ENCODE measurements around the gene RECQL5.

Gene RECQL5

DNA sequence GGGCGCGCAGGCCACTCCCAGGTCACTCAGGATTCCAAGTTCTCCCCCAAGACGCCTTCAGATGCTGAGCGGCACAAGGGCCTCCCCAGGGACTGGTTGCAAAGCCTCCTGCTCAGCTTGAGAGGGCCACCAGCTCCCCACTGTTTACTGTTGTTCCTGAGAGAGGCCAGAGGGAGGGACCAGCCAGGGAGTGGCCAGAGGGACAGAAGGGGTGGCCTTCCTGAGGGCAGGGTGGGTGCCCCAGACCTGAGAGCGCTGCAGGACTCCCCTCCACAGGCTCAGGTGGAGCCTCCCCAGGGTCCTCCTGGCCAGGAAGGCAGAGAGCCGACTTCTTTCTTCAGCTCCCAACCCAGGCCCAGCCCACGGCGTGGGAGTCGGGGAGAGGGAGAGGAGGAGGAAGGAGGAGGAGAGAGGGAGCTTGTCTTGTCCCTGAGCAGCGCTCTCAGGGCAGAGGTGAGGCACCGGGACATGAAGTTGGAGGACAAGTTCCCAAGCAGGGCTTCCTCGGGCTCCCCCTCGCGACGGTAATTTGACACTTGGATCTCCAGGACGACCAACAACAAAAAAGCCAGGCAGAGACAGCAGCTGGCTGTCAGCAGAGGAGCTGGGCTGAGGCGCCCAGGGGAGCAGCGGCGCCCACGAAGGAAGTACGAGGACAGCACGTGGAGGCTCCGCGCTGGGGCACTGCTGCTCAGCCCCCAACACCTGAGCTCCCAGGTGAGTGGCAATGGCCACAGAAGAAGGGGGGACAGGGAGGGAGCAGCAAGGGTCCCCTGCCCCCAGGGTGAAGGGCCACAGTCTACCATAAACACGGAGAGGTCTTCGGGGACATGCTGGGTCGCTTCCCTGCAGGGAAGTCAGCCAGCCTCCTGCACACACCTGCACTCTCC, 33.2 kb downstream of the RECQL5 start:
- no peak for DNase-seq (ENCODE audit: low read depth in 2 of 2)

DNA sequence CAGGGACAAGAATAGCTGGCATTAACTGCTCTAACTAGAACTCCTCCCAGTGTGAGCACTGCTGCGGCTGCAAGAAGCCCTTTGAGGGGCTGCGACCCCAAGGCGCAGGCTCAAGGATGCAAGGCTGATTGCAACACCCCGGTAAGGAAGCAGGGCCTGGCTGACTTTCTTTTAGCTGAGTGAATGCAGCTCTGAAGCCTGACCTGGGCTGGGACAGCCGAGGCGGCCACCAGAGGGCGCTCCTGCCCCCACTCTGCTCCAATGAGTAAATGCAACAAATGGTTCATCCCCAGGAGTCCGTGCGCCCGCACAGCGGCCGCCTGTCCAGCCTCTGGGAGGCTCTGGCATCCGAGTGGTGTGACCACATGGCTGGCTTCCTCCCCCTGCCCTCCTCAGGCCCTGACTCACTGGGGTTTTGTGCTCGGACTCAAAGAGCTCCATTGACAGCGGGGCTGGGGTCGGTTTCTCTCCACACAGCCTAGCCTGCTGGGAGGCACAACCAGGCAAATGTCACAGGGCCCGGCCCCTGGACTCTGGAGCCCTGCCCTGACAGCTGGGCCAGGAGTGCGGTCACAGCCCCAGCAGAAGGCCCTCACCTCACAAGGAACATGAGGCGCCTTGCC, 34.0 kb downstream of the RECQL5 start, which contains the start of gene SMIM5:
TSS of gene SMIM5 (plus strand) at position 572 of the 623 bp plus-strand sequence. CDS start 6,768 bp downstream, outside the sequence.
- peak; percentile 58 to 70 for DNase-seq (ENCODE audit: low read depth in 2 of 2)

DNA sequence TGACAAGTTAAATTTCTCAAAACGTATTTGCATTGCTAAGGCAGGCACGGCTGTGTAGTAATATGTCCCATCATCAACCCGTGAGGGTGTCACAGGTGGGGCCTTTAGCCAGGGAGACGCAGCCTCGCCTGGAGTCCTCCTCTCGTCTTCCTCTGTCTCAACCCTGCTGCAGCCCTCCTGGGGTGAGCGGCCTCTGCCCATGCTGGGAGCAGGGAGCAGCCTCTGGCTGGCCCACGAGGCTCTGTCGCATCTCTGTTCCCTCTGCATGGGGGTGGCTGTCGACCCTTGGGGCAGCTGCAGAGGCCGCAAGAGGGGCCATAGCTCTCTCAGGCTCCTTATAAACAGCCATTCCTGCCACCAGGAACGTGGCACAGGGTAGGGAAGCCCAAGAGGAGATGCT, 34.5 kb downstream of the RECQL5 start:
- no peak for DNase-seq (ENCODE audit: low read depth in 2 of 2)

DNA sequence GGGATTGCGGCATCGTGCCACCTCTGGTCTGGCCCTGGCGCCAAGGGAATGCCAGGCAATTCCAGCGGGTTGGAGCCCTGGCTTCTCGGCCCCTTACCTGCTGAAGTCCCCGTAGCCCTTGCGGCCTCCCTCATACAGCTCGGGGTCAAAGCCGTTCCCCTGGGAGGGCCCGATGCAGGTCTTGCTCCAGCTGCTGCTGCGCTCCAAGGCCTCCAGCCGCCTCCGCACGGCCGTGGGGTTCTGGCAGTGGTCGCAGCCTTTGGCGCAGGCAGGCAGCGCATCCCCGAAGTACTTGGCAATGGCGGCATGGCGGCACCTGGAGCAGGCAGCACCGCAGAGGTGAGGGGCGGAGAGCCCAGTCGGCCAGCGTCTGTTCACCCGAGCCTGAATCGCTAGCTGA, 35.6 kb downstream of the RECQL5 start:
- DNase-seq (ENCODE audit: low read depth in 2 of 2) = no peak

DNA sequence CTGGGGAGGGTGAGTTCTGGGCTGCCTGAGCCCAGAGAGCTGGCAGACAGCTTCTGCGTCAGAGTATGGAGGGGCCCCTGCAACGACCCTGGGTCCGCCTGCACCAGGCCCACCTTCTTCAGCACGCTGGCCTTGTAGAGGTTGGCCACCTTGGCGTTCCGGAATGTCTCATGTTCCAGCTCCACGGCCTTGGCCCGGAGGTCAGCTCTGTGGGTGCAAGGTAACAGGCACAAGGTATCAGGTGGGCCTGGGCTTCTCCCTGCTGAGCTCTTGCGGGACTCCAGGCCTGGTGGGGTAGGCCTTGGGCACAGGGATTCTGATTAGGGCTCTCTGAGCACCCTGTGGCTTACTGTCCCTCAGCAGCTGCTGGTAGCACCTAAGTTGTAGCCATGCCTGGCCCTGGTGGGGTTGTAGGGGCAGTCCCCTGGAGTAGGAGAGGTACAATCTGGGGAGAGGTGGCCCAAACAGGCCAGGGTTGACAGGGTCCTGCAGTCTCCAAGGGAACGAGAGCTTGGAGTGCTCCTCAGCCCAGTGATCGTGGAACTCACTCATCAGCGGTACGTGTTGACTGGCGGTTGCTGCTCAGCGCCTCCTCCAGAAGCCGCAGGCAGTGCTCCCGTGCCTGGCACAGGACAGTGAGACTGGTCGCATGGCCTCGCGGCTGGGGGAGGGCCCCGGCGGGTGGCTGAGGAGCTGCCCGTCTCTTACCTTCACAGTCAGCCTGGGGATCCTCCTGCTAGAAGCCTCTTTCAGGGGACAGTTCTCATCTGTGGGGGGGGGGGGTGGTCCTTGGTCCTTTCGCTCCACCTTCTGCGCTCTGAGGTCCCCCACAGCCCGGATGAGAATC, 36.7 kb downstream of the RECQL5 start:
- no peak for DNase-seq (ENCODE audit: low read depth in 2 of 2)

DNA sequence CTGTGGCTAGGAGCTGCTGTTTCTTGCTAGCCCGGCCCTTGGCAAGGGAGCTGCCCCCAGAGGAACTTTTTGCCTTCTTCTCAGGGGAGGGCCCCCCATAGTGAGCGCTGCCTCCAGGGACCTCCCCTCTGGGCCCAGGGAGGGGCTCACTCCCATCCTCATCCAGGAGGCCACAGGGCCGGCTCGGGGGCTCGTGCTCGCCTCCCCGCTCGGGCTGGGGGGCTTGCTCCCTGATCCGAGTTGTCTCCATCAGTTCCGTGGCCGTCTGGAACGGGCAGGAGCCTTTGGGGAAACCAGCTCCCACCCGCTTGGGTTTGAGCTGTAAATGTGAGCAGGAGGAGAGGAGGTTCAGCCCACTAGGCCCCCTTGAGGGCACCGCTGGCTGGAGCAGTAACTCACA, 37.8 kb downstream of the RECQL5 start:
- no peak for DNase-seq (ENCODE audit: low read depth in 2 of 2)

DNA sequence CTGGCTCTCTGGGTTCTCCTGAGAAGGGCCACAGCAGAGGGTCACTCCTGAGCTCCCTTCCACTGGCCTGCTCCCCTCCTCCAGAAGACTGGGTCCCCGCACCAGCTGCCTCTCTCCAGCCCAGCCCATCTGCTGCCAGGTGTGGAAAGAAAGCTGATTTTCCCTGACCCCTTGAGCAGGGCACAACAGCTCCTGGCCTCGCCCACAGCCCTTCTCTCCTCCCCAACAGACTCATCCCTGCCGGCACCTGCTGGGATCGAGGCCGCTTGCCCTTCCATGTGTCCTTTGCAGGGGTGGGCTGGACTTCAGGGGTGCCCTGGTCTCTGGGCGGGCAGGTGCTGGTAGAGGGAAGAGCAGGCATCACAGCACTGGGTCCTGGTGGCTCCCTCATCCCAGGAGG, 38.5 kb downstream of the RECQL5 start:
- DNase-seq (ENCODE audit: low read depth in 2 of 2) = no peak

DNA sequence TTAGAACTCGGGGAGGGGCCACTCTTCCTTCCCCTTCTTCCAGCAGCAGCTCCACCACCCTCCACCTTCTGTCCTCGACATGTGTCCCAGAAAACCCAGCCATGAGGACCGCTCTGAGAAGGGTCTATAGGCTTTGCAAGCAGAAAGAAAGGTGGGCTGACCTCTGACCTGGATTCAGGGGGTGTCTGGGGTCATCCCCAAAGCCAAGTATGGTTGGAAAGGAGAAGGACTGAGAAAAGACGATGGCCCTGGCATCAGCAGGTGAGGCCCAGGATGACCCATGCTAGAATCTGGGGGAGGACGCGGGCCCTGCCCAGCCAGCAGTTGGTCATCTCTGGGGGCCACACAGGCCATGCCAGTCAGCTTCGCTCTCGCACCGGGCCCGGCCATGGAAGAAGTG, 39.9 kb downstream of the RECQL5 start:
- no peak for DNase-seq (ENCODE audit: low read depth in 2 of 2)

DNA sequence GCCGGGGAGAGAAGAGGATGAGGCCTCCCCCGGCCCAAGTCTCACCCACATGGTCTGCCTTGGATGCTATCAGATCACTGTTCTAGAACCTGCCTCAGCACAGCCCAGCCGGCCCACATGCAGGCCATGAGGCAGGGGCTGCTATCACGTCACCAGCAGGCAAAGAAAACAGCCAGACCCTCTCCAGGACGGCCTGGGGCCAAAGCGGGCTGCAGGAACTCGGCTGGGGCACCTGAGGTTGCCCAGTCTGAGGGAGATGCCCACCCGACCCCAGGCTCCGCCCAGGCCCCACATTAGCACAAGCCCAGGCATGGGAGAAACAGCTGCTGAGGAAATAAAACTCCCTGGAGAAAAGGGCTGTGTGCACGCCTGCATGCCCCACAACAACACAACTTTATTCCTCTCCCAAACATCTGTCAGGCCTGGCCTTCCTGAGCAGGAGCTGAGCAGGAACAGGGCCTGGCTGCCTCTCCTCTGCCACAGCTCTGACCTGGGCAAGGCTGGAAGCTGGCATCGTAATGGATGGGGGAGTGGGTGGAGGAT, 40.4 kb downstream of the RECQL5 start:
- DNase-seq (ENCODE audit: low read depth in 2 of 2) = no peak

DNA sequence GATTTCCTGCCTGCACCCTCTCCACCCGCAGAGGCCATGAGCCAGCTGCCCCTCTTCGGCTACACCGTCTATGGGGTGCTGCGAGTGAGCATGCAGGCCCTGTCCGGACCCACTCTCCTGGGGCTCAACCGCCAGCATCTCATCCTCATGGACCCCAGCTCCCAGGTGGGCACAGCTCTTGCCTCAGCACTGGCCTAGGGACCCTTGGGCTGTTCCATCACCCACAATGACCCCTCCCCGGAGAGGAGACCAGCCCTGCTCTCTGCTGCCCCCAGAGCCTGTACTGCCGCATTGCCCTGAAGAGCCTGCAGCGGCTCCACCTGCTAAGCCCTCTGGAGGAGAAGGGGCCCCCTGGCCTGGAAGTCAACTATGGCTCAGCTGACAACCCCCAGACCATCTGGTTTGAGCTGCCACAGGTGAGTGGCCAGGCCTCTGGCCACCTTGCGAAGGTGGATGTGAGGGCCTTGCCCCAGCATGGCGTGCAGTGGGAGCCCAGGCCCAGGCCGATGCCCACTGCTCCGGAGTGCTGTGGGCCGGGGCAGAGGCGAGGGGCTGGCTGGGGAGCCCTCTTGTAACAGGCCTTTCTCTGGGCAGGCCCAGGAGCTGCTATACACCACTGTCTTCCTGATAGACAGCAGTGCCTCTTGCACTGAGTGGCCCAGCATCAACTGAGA, 41.0 kb downstream of the RECQL5 start:
- no peak for DNase-seq (ENCODE audit: low read depth in 2 of 2)

DNA sequence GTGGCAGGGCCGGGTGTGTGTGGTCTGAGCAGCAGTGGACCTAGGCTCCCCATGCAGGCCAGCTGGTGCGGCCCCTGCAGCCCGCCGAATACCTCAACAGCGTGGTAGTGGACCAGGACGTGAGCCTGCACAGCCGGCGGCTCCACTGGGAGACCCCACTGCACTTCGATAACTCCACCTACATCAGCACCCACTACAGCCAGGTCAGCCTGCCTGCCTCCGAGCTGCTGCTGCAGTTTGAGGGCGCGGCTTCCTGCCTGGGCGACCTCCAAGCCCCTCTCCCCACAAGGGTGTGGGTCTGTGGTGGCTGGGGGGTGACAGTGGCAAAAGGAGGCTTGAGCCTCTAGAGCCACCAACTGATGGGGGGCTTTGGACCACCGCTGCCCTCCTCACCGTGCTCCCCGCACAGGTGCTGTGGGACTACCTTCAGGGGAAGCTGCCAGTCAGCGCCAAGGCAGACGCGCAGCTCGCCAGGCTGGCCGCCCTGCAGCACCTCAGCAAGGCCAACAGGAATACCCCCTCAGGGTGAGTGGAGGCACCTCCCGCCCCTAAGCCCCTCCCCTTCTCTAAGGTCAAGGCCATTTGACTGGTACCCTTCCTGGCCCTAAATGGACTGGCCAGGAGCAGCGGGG, 42.1 kb downstream of the RECQL5 start:
- no peak for DNase-seq (ENCODE audit: low read depth in 2 of 2)

DNA sequence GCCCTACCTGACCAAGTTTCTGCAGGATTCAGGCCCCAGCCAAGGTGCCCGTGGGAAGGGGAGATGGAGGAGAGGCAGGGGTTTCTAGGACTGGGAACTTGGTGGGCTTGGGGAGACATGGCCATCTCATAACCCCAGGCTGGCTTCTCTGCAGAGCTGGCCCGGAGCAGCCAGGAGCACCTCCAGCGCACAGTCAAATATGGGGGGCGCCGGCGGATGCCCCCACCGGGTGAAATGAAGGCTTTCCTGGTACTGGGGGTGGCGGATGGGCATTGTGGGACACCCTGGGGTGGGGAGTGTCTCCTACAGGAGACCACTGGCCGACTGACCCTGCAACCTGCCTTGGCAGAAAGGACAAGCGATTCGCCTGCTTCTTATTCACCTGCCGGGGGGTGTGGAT, 42.9 kb downstream of the RECQL5 start:
- DNase-seq (ENCODE audit: low read depth in 2 of 2) = no peak

DNA sequence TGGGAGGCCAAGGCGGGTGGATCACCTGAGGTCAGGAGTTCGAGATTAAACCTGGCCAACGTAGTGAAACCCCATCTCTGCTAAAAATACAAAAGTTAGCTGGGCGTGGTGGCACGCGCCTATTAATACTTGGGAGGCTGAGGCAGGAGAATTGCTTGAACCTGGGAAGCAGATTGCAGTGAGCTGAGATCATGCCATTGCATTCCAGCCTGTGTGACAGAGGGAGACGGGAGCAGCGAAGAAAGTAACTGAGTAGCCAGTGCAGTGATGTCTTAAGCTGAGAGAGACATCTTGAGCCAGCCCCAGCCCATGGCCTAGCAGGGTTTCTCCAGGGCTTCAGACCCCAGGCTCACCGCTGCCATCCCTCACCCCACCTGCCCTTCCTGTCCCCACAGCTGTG, 43.6 kb downstream of the RECQL5 start:
- no peak for DNase-seq (ENCODE audit: low read depth in 2 of 2)

DNA sequence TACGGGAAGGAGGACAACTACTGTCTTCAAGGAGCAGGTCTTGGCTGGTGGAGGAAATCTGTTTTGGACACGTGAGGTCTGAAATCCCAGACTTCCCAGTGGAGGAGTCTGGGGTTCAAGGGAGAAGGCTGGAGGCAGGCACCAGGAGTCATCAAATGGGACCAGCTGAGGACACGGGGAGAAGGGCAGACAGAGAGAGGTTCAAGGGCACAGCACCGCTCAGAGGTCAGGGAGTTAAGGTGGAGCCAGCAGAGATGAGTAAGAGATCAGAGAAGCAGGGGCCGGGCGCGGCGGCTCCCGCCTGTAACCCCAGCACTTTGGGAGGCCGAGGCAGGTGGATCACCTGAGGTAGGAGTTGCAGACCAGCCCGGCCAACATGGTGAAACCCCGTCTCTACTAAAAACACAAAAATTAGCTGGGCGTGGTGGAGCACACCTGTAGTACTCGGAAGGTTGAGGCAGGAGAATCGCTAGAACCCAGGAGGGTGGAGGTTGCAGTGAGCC, 44.1 kb downstream of the RECQL5 start:
- DNase-seq (ENCODE audit: low read depth in 2 of 2) = no peak

DNA sequence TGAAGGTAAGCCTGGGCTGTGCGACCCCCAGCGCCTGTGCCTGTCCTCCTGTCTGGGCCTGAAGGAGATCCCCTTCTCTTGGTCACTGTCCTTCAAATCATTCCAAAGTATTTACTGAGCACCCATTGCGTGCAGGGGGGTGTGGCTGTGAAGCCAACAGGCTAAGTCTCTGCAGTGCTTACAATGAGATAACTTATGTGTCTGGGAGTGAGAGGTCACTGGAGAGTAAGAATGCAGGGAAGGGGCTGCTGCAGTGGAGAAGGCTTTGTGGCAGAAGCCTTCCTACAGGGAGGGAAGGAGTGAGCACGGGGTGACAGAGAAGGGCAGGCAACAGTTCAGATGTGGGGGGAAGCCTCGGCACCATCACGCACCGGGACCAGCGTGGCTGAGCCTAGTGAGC, 44.9 kb downstream of the RECQL5 start:
- DNase-seq (ENCODE audit: low read depth in 2 of 2) = no peak

DNA sequence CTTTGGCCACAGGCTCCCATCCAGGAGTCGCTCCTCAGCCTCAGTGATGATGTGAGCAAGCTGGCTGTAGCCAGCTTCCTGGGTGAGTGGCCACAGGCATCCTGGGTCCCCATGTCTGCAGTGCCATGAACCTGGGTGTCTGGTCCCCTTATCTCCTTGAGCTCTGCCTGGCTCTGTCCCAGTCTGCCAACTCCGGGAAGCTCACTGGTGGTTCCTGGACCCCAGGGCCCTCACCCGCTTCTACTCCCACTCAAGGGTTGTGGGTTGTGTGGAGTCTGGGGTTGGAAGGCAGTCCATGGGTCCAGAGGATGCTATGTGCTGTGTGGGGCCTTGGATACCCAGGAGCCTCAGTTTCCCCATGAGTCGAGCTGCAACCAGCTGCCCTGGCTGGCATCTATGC, 45.5 kb downstream of the RECQL5 start:
- no peak for DNase-seq (ENCODE audit: low read depth in 2 of 2)

DNA sequence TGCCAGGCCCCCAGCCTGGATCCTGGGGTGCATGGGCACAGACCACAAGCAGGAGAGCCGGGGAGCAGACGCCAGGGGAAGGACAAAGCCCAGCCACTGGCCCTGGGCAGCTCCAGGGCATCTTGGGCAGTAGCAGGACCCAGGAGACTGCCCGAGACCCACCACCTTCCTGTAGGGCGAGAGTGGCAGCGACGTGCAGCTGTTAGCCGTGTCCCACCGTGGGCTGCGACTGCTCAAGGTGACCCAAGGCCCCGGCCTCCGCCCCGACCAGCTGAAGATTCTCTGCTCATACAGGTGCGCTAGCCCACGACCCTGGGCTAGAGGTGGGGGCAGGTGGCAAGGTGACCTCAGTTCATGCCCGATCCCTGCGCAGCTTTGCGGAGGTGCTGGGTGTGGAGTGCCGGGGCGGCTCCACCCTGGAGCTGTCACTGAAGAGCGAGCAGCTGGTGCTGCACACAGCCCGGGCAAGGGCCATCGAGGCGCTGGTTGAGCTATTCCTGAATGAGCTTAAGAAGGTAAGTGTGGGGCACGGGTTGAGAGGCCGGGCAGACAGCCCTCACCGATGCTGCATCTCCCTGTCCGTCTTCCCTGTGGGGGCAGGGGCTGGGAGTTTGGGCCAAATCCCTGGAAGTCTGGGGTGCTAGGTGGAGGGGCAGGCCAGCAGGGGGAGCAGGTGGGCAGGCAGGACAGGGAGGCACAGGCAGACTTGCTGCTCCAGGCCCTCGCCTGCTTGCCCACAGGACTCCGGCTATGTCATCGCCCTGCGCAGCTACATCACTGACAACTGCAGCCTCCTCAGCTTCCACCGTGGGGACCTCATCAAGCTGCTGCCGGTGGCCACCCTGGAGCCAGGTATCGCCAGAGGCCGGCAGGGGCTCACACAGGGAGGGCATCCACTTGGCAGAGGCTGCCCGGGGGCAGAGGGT, 47.2 kb downstream of the RECQL5 start:
- DNase-seq (ENCODE audit: low read depth in 2 of 2) = no peak

DNA sequence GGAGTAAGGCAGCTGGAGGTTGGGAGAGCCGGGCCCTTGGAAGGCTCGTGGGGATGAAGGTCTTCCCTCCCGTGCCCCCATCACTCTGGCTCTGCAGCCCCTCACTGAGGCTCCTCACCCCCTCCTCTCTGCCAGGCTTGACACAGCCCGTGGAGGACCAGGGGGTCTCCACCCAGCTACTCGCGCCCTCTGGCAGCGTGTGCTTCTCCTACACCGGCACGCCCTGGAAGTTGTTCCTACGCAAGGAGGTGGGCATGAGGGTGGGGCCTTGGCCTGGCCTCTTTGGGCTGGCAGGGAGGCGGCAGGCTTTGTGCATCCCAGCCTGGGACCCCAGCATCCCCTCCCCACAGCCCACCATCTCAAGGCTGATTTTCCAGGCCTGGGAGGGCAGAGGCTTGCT, 49.3 kb downstream of the RECQL5 start:
- DNase-seq (ENCODE audit: low read depth in 2 of 2) = no peak

DNA sequence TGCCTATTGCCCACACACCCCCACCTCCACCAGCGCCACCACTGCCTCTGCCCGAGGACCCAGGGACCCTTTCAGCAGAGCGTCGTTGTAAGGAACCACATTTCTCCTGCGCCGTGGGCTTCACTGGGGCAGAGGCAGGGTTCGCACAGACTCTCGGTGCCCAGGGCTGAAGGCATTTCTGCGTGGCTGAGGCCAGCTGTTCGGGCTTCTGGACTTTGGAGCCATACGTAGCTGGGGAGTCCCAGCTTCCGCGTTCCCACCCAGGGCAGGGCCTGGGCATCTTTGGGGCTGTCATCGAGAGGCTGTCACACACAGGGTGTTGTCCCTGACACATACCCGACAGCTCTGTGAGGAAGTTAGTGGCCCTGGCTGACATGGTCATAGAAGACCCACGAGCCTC, 49.7 kb downstream of the RECQL5 start:
- DNase-seq (ENCODE audit: low read depth in 2 of 2) = no peak
